ENCODE results near the gene CD70. TPM values are rescaled to one million over a fixed set of nuclear protein-coding genes. Genes with fewer than 3 reads are reported as not detected.
"Not testable (repeated sequence)": the region's sequence is repeated elsewhere in the genome, so short reads cannot be mapped to it uniquely, and the experiment has no call there.

Gene CD70
- total and polyA plus RNA-seq, 3 donors from 2014 or later = 0.63 to 1.0 TPM; not detected in 1

DNA sequence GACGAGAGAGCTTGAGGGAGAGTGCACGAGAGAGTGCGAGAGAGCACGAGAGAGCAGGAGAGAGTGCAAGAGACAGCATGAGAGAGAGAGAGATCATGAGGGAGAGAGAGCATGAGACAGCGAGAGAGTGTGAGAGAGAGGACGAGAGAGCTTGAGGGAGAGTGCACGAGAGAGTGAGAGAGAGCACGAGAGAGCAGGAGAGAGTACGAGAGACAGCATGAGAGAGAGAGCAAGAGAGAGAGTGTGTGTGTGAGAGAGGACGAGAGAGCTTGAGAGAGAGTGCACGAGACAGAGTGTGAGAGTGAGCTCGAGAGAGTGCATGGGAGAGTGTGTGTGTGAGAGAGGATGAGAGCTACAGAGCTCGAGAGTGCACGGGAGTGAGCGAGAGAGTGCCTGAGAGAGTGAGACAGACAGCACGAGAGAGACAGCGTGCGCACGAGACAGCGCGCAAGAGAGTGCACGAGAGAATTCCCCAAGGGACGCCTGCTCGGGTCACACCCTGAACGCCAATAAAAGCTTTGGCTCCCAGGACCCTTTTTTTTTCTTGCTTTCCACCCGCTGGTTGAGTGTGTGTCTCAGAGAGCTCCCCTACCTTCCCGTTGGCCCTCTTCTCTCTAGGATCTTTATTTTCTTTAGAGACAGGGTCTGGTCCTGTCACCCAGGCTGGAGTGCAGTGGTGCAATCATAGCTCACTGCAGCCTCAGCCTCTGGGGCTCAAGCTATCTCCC is 3.7 kb downstream of the CD70 start:
- no peak for TF ChIP-seq POLR2A (IDR thresholded peaks at IDR 0.05)
- TF ChIP-seq, protein P1, sequence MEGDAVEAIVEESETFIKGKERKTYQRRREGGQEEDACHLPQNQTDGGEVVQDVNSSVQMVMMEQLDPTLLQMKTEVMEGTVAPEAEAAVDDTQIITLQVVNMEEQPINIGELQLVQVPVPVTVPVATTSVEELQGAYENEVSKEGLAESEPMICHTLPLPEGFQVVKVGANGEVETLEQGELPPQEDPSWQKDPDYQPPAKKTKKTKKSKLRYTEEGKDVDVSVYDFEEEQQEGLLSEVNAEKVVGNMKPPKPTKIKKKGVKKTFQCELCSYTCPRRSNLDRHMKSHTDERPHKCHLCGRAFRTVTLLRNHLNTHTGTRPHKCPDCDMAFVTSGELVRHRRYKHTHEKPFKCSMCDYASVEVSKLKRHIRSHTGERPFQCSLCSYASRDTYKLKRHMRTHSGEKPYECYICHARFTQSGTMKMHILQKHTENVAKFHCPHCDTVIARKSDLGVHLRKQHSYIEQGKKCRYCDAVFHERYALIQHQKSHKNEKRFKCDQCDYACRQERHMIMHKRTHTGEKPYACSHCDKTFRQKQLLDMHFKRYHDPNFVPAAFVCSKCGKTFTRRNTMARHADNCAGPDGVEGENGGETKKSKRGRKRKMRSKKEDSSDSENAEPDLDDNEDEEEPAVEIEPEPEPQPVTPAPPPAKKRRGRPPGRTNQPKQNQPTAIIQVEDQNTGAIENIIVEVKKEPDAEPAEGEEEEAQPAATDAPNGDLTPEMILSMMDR (IDR thresholded peaks at IDR 0.05) = no peak
- H3K36me3 ChIP-seq (ENCODE audit: low read depth, missing control alignments) = no peaks in the 10 kb centered on the region
- no peak overlapping the region for H3K4me3 ChIP-seq
- no peak for DNase-seq
- WGBS, 2 donors = 10 to 21% methylated on average over 27 of the region's 27 CpGs
- H3K4me1 ChIP-seq = peaks cover 6% of the 10 kb centered on the region
- no peak overlapping the region for H3K27ac ChIP-seq
- no peaks in the 10 kb centered on the region for H3K27me3 ChIP-seq
- no peaks in the 10 kb centered on the region for H3K9me3 ChIP-seq
- intact Hi-C loops (cut with DNase I; ENCODE audit: low total_unique reads) = no loop called here

DNA sequence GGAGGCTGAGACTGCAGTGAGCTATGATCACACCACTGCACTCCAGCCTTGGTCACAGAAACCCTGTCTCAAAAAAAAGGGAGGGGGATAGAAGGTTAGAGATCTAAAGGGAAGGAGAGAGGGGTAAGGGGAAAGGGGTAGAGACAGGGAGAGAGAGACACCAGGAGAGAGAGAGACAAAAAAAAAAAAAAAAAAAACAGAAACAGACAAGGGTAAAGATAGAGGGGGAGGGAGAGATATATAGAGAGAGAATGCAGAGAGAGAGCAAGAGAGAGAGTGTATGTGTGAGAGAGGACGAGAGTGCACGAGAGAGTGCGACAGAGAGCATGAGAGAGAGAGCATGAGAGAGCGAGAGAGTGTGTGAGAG is 4.2 kb downstream of the CD70 start:
- 18 to 47% methylated on average over 4 of the region's 4 CpGs for WGBS, 2 donors

DNA sequence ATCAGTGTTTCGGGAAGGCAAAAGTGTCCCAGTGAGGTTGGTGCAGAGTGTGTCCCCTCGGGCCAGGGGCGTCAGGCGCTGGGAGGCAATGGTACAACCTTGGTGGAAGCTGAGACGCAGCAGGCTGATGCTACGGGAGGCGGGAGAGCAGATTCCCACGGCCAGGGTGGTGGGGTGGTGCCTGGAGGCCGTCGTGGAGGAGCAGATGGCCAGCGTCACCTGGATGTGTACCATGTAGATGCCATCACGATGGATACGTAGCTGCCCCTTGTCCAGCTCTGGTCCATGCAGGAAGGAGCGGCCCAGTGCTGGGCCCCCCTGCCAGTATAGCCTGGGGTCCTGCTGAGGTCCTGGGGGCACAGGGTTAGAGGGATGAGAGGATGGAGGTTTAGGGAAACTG is 4.9 kb downstream of the CD70 start:
- DNase-seq = no peak
- 64 to 65% methylated on average over 14 of the region's 14 CpGs for WGBS, 2 donors
- Histone ChIP-seq H3K4me1 (peaks cover 6% of the 10 kb centered on the region), H3K27ac (no peak overlapping the region), H3K27me3 (no peaks in the 10 kb centered on the region), H3K9me3 (no peaks in the 10 kb centered on the region), H3K36me3 (ENCODE audit: low read depth, missing control alignments) (no peaks in the 10 kb centered on the region), H3K4me3 (no peak overlapping the region)
- TF ChIP-seq, protein P1 (IDR thresholded peaks at IDR 0.05) = no peak
- no peak for TF ChIP-seq POLR2A (IDR thresholded peaks at IDR 0.05)
- intact Hi-C loops (cut with DNase I; ENCODE audit: low total_unique reads) = no loop called here

More for the DNA sequence above, 4.2 kb downstream of the CD70 start:
- no peak overlapping the region for H3K27ac ChIP-seq
- no peak for DNase-seq
- no peaks in the 10 kb centered on the region for H3K9me3 ChIP-seq
- intact Hi-C loops (cut with DNase I; ENCODE audit: low total_unique reads) = no loop called here
- TF ChIP-seq, protein P1 (IDR thresholded peaks at IDR 0.05) = no peak
- H3K4me1 ChIP-seq = peaks cover 6% of the 10 kb centered on the region
- no peak overlapping the region for H3K4me3 ChIP-seq
- H3K36me3 ChIP-seq (ENCODE audit: low read depth, missing control alignments) = no peaks in the 10 kb centered on the region
- no peaks in the 10 kb centered on the region for H3K27me3 ChIP-seq

DNA sequence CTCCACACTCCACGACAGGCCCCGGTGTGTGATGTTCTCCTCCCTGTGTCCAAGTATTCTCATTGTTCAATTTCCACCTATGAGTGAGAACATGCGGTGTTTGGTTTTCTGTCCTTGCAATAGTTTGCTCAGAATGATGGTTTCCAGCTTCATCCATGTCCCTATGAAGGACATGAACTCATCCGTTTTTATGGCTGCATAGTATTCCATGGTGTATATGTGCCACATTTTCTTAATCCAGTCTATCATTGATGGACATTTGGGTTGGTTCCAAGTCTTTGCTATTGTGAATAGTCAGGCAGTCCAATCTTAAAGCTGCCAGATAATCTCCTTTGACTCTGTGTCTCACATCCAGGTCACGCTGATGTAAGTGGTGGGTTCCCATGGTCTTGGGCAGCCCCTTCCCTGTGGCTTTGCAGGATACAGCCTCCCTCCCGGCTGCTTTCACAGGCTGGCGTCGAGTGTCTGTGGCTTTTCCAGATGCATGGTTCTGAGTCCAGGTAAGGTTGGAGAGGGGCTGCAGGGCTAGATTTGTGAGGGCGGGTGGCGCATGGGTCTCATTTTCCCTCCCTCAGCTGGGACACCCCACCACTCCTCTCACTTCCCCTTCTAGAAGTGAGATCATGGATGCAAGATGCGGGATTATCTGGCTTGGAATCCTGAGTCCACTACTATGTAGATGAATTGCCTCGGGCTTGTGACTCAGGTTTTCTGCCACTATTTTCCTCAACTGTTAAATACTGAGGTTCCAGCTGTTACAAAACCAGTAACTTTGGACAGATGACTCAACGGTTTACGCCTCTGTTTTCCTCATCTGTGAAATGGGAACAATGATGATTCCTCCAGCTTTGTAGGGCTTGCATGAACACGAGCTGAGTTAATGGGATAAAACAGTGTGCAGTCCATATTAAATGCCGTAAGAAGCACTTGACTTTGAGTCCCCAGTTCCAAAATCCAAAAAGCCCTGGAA is 8.2 kb downstream of the CD70 start:
- DNase-seq; H3K27me3 ChIP-seq; intact Hi-C loops (cut with DNase I; ENCODE audit: low total_unique reads); H3K4me3 ChIP-seq; H3K4me1 ChIP-seq; H3K36me3 ChIP-seq (ENCODE audit: low read depth, missing control alignments); H3K27ac ChIP-seq; H3K9me3 ChIP-seq: not testable (repeated sequence)
- WGBS, 2 donors = 84 to 88% methylated on average over 16 of the region's 16 CpGs

DNA sequence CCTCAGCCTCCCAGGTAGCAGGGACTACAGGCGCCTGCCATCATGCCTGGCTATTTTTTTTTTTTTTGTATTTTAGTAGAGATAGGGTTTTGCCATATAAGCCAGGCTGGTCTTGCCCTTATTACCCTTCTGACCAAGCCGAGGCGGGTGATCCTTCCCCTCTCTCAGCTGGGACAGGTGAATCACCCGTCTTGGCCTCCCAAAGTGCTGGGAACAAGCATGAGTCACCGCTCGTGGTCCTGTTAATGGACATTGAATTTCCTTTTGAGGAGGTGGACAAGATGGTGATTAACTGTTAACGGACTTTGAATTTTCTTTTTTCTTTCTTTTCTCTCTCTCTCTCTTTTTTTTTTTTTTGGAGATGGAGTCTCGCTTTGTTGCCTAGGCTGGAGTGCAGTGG is 10.6 kb downstream of the CD70 start:
- TF ChIP-seq POLR2A (IDR thresholded peaks at IDR 0.05) = no peak
- TF ChIP-seq, protein P1 (IDR thresholded peaks at IDR 0.05) = no peak
- 81 to 89% methylated on average over 8 of the region's 8 CpGs for WGBS, 2 donors
- Histone ChIP-seq H3K4me1 (no peaks in the 10 kb centered on the region), H3K9me3 (no peaks in the 10 kb centered on the region), H3K4me3 (no peak overlapping the region), H3K27me3 (no peaks in the 10 kb centered on the region), H3K36me3 (ENCODE audit: low read depth, missing control alignments) (no peaks in the 10 kb centered on the region), H3K27ac (no peak overlapping the region)
- no peak for DNase-seq
- intact Hi-C loops (cut with DNase I; ENCODE audit: low total_unique reads) = no loop called here

All from testis (tissue), 3 donors.